ENCODE results near the gene ACHE.
"Not testable (repeated sequence)": the region's sequence is repeated elsewhere in the genome, so short reads cannot be mapped to it uniquely, and the experiment has no call there.

The ACHE gene

GRCh38 chr7:100895701-100895955 is at the start of gene ACHE:
ACHE (minus strand) TSS chr7:100895888; CDS start chr7:100894232, 1,656 bp downstream.
- no peak for DNase-seq (ENCODE audit: low spot score)

- no peak for DNase-seq (ENCODE audit: low spot score)
These were observed 48.5 kb upstream of the ACHE start for GRCh38 chr7:100944138-100944537.

GRCh38 chr7:100943693-100944092 is 48.0 kb upstream of the ACHE start:
- DNase-seq (ENCODE audit: low spot score), result no peak

- no peak for DNase-seq (ENCODE audit: low spot score)
These were observed 46.5 kb upstream of the ACHE start for GRCh38 chr7:100942045-100942774.

GRCh38 chr7:100936167-100936566 is 40.5 kb upstream of the ACHE start:
- DNase-seq (ENCODE audit: low spot score), result not testable (repeated sequence)

GRCh38 chr7:100935381-100935780 is 39.7 kb upstream of the ACHE start:
- DNase-seq (ENCODE audit: low spot score), result not testable (repeated sequence)

DNA sequence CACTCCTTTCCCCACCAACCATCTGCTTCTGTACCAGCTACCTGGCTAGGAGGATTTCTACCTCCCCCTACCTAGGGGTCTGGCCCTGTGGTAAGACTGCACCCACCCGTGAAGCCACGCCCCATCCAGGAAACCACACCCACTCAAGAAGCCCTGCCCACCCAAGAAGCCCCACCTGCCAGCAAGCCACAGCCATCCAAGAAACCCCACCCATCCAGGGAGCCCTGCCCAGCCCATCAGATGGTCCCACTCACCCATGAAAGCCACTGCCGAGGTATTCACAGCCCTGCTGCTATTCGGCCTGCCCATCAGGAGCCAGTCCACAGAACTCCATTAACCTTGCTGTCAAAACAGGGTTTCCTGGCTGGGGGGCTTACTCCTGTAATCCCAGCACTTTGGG is 38.0 kb upstream of the ACHE start:
- no peak for DNase-seq (ENCODE audit: low spot score)

DNA sequence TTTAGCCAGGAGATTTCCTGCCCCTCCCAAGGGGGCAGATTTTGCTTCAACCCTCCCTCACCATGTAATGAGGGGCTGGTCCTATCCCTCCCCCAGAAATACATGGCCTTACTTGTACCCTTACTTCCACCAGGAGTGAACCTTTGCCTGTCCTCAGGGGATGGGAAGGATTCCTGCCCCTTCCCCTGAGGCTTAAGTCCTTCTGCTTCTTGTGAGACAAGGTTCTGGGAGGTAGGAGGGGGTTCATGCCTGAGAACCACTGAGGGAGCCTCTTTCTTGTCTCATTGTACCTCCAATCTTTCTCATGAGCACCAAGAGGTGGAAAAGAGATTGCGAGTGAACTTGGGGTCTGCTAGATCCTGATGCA is 34.1 kb upstream of the ACHE start:
- no peak for DNase-seq (ENCODE audit: low spot score)

DNA sequence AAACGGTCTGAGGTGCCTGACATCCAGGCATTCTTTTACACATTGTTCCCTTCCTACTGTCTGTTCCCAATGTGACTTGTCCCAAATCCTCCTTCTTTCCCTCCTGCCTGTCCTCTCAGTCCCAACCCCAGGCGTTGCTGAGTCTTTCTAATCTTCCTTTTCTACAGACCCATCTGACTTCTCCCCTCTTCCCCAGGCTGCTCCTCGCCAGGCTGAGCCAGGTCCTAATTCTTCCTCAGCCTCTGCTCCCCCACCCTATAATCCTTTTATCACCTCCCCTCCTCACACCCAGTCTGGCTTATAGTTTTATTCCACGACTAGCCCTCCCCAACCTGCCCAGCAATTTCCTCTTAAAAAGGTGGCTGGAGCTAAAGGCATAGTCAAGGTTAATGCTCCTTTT is 27.9 kb upstream of the ACHE start:
- DNase-seq (ENCODE audit: low spot score), result not testable (repeated sequence)

GRCh38 chr7:100921039-100921438 is 25.4 kb upstream of the ACHE start:
- no peak for DNase-seq (ENCODE audit: low spot score)

DNA sequence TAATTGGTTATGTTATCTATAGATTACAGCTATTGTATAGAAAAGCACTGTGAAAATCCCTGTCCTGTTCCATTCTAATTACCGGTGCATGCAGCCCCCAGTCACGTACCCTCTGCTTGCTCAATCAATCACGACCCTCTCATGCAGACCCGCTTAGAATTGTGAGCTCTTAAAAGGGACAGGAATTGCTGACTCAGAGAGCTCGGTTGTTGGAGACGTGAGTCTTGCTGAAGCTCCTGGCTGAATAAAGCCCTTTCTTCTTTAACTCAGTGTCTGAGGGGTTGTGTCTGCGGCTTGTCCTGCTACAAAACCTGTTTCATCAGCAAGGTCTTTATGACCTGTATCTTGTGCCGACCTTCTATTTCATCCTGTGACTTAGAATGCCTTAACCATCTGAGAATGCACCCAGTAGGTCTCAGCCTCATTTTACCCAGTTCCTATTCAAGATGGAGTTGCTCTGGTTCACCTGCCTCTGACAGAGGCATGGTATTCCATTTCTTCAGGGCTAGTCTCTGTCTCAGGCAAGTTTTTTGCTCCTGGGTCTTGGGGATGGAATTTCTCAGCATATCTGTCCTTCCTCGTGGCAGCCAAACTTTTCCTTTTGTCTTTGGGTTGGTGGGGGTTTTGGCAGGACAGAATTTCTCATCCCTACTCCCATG is 24.2 kb upstream of the ACHE start:
- not testable (repeated sequence) for DNase-seq (ENCODE audit: low spot score)

DNA sequence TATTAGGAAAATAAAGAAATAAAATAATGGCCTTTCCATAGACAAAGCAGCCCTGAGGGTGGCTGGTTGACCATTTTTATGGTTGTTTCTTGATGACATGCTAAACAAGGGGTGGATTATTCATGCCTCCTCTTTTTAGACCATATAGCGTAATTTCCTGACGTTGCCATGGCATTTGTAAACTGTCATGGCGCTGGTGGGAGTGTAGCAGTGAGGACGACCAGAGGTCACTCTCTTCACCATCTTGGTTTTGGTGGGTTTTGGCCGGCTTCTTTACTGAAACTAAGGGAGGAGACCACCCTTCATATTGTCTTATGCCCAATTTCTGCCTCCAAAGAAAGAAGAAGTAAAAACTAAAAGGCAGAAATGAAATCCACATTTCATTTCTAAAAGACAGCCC is 23.6 kb upstream of the ACHE start:
- not testable (repeated sequence) for DNase-seq (ENCODE audit: low spot score)

DNA sequence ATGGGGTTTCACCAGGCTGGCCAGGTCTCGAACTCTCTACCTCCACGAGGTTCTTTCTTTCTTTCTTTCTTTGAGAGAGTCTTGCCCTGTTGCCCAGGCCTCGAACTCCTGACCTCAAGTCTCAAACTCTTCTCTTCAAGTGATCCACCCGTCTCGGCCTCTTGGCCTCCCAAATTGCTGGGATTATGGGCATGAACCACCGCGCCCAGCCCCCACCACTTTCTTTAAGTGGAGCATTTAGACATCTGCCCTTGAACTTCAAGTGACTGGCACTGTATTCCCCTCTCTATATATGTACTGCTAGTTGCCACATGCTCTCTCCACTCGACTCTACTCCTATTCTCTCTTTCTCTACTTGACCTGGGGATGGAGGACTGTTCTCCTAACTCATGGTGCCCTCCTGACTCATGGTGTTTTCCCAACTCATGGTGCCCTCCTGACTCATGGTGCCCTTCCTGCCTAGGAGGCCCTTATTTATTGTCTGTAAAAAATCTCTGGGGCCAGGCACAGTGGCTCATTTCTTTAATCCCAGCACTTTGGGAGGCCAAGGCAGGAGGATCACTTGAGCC is 19.3 kb upstream of the ACHE start:
- no peak for DNase-seq (ENCODE audit: low spot score)

DNA sequence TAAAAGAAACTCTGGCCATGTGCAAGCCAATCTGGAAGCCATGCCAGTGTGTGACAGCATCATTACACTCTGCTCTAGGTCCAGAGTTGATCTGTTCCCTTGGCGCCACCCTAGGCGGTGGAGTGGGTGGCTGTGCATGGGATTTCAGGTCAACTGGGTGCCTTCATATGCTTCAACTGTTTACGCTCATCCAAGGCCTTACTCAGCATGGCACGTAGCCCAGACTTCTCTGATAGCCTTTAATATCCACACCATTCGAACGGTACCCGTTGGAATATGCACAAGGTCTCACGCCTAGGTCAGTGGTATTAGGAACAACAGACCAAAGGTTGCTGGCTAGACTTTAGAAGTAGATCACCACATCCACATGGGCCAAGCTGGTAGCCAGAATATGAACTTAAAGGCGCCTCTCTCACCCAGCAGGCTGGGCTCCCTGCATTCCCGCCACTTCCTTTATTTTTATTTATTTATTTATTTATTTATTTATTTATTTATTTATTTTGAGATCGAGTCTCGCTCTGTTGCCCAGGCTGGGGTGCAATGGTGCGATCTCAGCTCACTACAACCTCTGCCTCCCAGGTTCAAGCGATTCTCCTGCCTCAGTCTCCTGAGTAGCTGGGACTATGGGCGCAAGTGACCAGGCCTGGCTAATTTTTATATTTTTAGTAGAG is 18.7 kb upstream of the ACHE start:
- DNase-seq (ENCODE audit: low spot score), result no peak

DNA sequence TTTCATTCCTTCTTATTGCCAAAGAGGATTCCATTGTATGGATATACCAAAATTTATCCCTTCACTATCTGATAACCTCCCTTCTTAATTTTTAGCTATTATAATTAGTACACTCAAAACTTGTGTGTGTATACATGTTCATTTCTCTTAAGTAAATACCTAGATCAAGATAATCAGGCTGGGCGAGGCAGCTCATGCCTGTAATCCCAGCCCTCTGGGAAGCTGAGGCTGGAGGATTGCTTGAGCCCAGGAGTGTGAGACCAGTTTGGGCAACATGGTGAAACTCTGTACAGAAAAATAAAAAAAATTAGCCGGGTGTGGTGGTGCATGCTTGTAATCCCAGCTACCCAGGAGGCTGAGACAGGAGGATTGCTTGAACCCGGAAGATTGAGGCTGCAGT is 15.8 kb upstream of the ACHE start:
- DNase-seq (ENCODE audit: low spot score), result no peak

GRCh38 chr7:100910443-100910842 is 14.8 kb upstream of the ACHE start:
- not testable (repeated sequence) for DNase-seq (ENCODE audit: low spot score)

- DNase-seq (ENCODE audit: low spot score), result no peak
These were observed 12.8 kb upstream of the ACHE start for GRCh38 chr7:100908512-100908911.

DNA sequence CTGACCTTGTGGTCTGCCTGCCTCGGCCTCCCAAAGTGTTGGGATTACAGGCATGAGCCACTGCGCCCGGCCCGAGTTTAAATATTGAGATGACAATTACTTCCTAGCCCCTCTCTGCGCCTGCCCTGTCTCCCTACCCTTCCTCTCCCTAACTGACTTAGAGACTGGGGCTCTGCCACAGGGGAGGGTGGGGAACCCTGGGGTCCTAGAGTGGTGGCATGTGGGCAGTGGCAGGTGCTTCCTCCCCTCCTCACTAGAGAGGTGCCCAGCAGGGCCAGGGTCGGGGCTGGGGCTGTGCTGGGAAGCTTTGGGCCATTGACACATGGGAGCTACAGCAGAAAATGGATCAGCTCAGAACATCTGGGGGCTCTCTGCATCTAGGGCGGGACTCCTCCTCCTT is 7.0 kb upstream of the ACHE start:
- no peak for DNase-seq (ENCODE audit: low spot score)

GRCh38 chr7:100901921-100902332 is 6.2 kb upstream of the ACHE start:
- no peak for DNase-seq (ENCODE audit: low spot score)

DNA sequence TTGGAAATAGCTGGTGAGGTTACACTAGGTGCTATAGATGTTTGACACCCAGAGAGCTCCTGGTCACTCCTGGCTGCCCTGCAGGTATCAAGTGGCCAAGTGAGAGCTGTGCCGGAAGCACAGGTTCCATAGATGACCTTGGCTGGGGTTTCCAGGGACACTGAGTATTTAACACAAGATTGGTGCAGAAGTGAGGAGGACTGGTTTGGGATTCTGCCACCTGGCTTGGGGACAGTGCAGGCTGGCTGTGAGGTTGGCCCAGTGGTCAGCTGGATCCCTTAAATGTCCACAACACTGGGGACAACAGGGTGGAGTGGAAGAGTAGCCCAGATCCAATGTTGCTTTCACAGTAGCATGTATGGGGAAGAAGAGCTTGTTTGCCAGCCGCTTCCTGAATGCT is 5.3 kb upstream of the ACHE start:
- no peak for DNase-seq (ENCODE audit: low spot score)

GRCh38 chr7:100899432-100899831 is 3.7 kb upstream of the ACHE start:
- no peak for DNase-seq (ENCODE audit: low spot score)

DNA sequence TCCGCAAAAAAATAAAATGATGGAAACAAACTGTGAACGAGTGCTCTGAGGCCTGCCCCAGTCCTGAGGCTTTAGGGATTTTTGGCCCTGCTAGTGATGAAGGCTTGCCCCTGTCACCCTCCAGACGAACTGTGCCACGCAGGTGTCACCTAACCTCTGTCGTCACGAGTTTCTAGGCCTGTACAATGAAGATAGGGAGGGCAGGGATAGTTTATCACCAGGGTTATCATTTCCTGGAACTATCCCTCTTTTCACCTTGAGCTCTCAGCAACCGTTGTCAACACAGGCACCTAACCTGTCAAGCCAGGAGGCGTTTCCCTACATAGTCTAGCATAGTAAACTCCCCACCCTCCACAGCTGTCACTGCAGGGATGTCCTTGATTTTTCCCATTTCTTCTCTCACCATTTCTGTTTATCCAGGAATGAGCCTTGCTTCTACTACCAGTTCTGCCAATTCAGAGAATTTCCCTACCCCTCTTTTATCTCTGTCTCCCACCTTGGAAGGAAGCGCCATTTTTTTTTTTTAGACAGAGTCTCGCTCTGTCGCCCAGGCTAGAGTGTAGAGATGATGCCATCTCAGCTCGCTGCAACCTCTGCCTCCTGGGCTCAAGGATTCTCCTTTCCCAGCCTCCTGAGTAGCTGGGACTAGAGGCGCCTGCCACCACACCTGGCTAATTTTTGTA is 2.2 kb upstream of the ACHE start:
- DNase-seq (ENCODE audit: low spot score), result no peak

Data from CD4-positive, alpha-beta T cell treated with Interleukin-6 at 100 ng/mL for 8 hours (primary cell).